HepG2 (cell line): ENCODE measurements around the gene KCNK7. TPM values are rescaled to one million over a fixed set of nuclear protein-coding genes. Genes with fewer than 3 reads are reported as not detected.

Source experiments
- ARID3A ChIP-seq: IDR thresholded peaks from 2 replicates; pipeline ENCODE4 v1.6.1; 2012; ENCODE audit warnings: low read depth, low read length, improper control_type of control experiment
- ARNTL ChIP-seq: sonication (generic); formaldehyde crosslinking; IDR thresholded peaks from 2 replicates; pipeline ENCODE4 v1.4.0; 2020; ENCODE audit warnings: mild to moderate bottlenecking, missing genetic modification reagents
- ATM ChIP-seq: fragments of 450-650 bp; IDR thresholded peaks from 2 replicates; pipeline ENCODE4 v1.7.1; 2017; ENCODE audit warnings: mild to moderate bottlenecking, borderline replicate concordance
- BCL6 ChIP-seq: IDR thresholded peaks from 2 replicates; pipeline ENCODE4 v1.6.1; 2016; ENCODE audit warnings: missing genetic modification reagents, missing compliant biosample characterization
- GATA4 ChIP-seq: sonication (generic); IDR thresholded peaks from 2 replicates; pipeline ENCODE4 v1.6.1; 2016; ENCODE audit warnings: antibody characterized with exemption, low read depth, borderline replicate concordance
- HMG20A ChIP-seq: IDR thresholded peaks from 2 replicates; pipeline ENCODE4 v1.6.1; 2016; ENCODE audit warnings: borderline replicate concordance
- HOXA3 ChIP-seq: sonication (generic); formaldehyde crosslinking; IDR thresholded peaks from 2 replicates; pipeline ENCODE4 v1.5.0; 2020; ENCODE audit warnings: missing genetic modification reagents
- KDM2A ChIP-seq: sonication (generic); formaldehyde crosslinking; IDR thresholded peaks from 2 replicates; pipeline ENCODE4 v1.4.0; 2020; ENCODE audit warnings: low read depth, missing genetic modification reagents, borderline replicate concordance
- PAX8 ChIP-seq: sonication (generic); formaldehyde crosslinking; IDR thresholded peaks from 2 replicates; pipeline ENCODE4 v1.8.0; 2022; ENCODE audit warnings: mild to moderate bottlenecking, missing genetic modification reagents, borderline replicate concordance
- PHF5A ChIP-seq: IDR thresholded peaks from one replicate; pipeline ENCODE4 v1.6.1; 2018; ENCODE audit warnings: low read depth, missing genetic modification reagents; ENCODE audit not compliant: unreplicated experiment
- SMAD3 ChIP-seq: sonication (generic); formaldehyde crosslinking; IDR thresholded peaks from 2 replicates; pipeline ENCODE4 v1.4.0; 2020; ENCODE audit warnings: missing genetic modification reagents
- SNAPC5 ChIP-seq: sonication (generic); formaldehyde crosslinking; IDR thresholded peaks from 2 replicates; pipeline ENCODE4 v1.8.1; 2023; ENCODE audit warnings: mild to moderate bottlenecking, missing genetic modification reagents, borderline replicate concordance
- TERF1 ChIP-seq: sonication (generic); formaldehyde crosslinking; IDR thresholded peaks from 2 replicates; pipeline ENCODE4 v1.8.0; 2022; ENCODE audit warnings: mild to moderate bottlenecking, missing genetic modification reagents, moderate library complexity
- ZC3H4 ChIP-seq: sonication (generic); formaldehyde crosslinking; IDR thresholded peaks from 2 replicates; pipeline ENCODE4 v1.4.0; 2020; ENCODE audit warnings: missing genetic modification reagents, borderline replicate concordance
- ZNF17 ChIP-seq: sonication (generic); formaldehyde crosslinking; IDR thresholded peaks from 2 replicates; pipeline ENCODE4 v1.5.0; 2020; ENCODE audit warnings: mild to moderate bottlenecking, missing genetic modification reagents
- ZNF362 ChIP-seq: sonication (generic); formaldehyde crosslinking; IDR thresholded peaks from 2 replicates; pipeline ENCODE4 v1.4.0; 2020; ENCODE audit warnings: missing genetic modification reagents, mild to moderate bottlenecking, borderline replicate concordance
- ZNF44 ChIP-seq: sonication (generic); formaldehyde crosslinking; IDR thresholded peaks from 2 replicates; pipeline ENCODE4 v1.5.1; 2020; ENCODE audit warnings: mild to moderate bottlenecking, missing genetic modification reagents
- ZNF552 ChIP-seq: sonication (generic); formaldehyde crosslinking; IDR thresholded peaks from 2 replicates; pipeline ENCODE4 v1.9.0; 2022; ENCODE audit warnings: missing genetic modification reagents, mild to moderate bottlenecking, borderline replicate concordance
- ZNF670 ChIP-seq: sonication (generic); formaldehyde crosslinking; IDR thresholded peaks from 2 replicates; pipeline ENCODE4 v1.8.0; 2022; ENCODE audit warnings: mild to moderate bottlenecking, missing genetic modification reagents, borderline replicate concordance
- polyA plus RNA-seq, 8 experiments: library from polyadenylated mRNA; depleted of rRNA in 3 of 8; stranded (reverse) in 7 of 8; unstranded in 1 of 8; fragments of >200 nt; fragmentation: Illumina TruSeq in 4 of 8; extraction: Trizol in 4 of 8; gene quantifications; 2 replicates each; pipeline versions ENCODE4 v1.2.1 to v1.2.3, GENCODE V29; 2011 to 2016; ENCODE audit warnings: low read depth in 4 of 8, missing spikeins in 1 of 8, mixed read lengths in 1 of 8; ENCODE audit not compliant: insufficient read depth in 1 of 8
- total RNA-seq, 5 experiments: library from RNA; depleted of rRNA; stranded (reverse); fragments of >200 nt; fragmentation: Illumina TruSeq; extraction: Trizol; gene quantifications; 2 replicates each; pipeline ENCODE4 v1.2.3, GENCODE V29; 2016; ENCODE audit warnings: low read depth in 1 of 5
- TF ChIP-seq, protein P1 (sequence below): sonication (generic); formaldehyde crosslinking; IDR thresholded peaks from 2 replicates; pipeline ENCODE4 v1.4.0; 2020; ENCODE audit warnings: mild to moderate bottlenecking, missing genetic modification reagents, borderline replicate concordance
- TF ChIP-seq, protein P2 (sequence below): sonication (generic); formaldehyde crosslinking; IDR thresholded peaks from 2 replicates; pipeline ENCODE4 v1.8.0; 2023; ENCODE audit warnings: mild to moderate bottlenecking, missing genetic modification reagents

The KCNK7 gene
- total and polyA plus RNA-seq, 2 of the 13 experiments (the other 11 are each of a cell fraction or from before 2014, with no cell fraction given) = 0.11 TPM; not detected in 1

- TF ChIP-seq, protein P1, sequence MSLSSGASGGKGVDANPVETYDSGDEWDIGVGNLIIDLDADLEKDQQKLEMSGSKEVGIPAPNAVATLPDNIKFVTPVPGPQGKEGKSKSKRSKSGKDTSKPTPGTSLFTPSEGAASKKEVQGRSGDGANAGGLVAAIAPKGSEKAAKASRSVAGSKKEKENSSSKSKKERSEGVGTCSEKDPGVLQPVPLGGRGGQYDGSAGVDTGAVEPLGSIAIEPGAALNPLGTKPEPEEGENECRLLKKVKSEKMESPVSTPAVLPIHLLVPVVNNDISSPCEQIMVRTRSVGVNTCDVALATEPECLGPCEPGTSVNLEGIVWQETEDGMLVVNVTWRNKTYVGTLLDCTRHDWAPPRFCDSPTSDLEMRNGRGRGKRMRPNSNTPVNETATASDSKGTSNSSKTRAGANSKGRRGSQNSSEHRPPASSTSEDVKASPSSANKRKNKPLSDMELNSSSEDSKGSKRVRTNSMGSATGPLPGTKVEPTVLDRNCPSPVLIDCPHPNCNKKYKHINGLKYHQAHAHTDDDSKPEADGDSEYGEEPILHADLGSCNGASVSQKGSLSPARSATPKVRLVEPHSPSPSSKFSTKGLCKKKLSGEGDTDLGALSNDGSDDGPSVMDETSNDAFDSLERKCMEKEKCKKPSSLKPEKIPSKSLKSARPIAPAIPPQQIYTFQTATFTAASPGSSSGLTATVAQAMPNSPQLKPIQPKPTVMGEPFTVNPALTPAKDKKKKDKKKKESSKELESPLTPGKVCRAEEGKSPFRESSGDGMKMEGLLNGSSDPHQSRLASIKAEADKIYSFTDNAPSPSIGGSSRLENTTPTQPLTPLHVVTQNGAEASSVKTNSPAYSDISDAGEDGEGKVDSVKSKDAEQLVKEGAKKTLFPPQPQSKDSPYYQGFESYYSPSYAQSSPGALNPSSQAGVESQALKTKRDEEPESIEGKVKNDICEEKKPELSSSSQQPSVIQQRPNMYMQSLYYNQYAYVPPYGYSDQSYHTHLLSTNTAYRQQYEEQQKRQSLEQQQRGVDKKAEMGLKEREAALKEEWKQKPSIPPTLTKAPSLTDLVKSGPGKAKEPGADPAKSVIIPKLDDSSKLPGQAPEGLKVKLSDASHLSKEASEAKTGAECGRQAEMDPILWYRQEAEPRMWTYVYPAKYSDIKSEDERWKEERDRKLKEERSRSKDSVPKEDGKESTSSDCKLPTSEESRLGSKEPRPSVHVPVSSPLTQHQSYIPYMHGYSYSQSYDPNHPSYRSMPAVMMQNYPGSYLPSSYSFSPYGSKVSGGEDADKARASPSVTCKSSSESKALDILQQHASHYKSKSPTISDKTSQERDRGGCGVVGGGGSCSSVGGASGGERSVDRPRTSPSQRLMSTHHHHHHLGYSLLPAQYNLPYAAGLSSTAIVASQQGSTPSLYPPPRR = 0 out of 2 replicates have a peak, but pooled peaks have one; percentile 7
- TF ChIP-seq SMAD3 (CRISPR knock-in tag) = peak; percentile 39; the same call in 1 of the 2 replicates
- TF ChIP-seq ZNF17 (CRISPR knock-in tag) = no peak
- peak; percentile 26; the same call in 1 of the 2 replicates for TF ChIP-seq HOXA3 (CRISPR knock-in tag)
- TF ChIP-seq BCL6 (CRISPR knock-in tag) = peak; percentile 63
- no peak for TF ChIP-seq ARNTL (CRISPR knock-in tag)
- TF ChIP-seq ZNF552 (CRISPR knock-in tag) = no peak
- TF ChIP-seq, protein P2, sequence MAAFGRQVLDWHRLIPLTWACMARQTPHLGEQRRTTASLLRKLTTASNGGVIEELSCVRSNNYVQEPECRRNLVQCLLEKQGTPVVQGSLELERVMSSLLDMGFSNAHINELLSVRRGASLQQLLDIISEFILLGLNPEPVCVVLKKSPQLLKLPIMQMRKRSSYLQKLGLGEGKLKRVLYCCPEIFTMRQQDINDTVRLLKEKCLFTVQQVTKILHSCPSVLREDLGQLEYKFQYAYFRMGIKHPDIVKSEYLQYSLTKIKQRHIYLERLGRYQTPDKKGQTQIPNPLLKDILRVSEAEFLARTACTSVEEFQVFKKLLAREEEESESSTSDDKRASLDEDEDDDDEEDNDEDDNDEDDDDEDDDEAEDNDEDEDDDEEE (CRISPR knock-in tag) = no peak
- TF ChIP-seq KDM2A (CRISPR knock-in tag) = no peak
- TF ChIP-seq PHF5A (CRISPR knock-in tag) = no peak
- no peak for TF ChIP-seq PAX8 (CRISPR knock-in tag)
- no peak for TF ChIP-seq GATA4
- no peak for TF ChIP-seq ZNF670 (CRISPR knock-in tag)
- no peak for TF ChIP-seq ARID3A
- no peak for TF ChIP-seq ATM
- no peak for TF ChIP-seq TERF1 (CRISPR knock-in tag)
- no peak for TF ChIP-seq ZNF44
- TF ChIP-seq HMG20A (CRISPR knock-in tag) = peak; percentile 17; the same call in 1 of the 2 replicates
- TF ChIP-seq ZC3H4 (CRISPR knock-in tag) = 0 out of 2 replicates have a peak, but pooled peaks have one; percentile 66
- TF ChIP-seq ZNF362 (CRISPR knock-in tag) = no peak
- no peak for TF ChIP-seq SNAPC5 (CRISPR knock-in tag)
These were observed 21.0 kb upstream of the KCNK7 start (continued) for GRCh38 chr11:65616575-65617001.
